SKM-1 (cell line): ENCODE data around the gene ARHGEF16.

Experiments
- DNase-seq: peaks from one replicate; lab custom pipeline; 2025; ENCODE audit not compliant: unreplicated experiment; lab: John Stamatoyannopoulos, UW

The ARHGEF16 gene

DNA sequence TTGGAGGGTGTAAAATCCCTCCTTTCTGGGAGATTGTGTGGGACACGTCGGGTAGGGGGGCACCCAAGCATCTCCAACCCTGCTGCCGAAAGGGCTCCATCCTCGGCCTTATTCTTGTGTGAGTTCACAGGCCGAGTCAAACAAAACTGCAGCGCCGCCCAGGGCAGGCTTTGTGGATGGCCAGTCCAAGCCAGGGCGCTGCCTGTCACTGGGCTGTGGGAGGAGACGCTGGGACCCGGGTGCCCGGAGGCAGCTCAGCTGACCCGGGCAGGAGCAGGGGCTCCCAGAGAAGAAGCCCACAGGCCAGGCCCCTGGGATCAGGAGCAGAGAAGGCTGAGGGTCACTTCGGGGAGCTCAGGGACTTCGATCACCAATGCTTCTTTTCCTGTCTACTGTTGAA lies 31.8 kb upstream of the ARHGEF16 start:
- no peak for DNase-seq

- no peak for DNase-seq
These were observed 31.1 kb upstream of the ARHGEF16 start for GRCh38 chr1:3423245-3423829.

- no peak for DNase-seq
These were observed 30.4 kb upstream of the ARHGEF16 start for GRCh38 chr1:3423896-3424611.

DNA sequence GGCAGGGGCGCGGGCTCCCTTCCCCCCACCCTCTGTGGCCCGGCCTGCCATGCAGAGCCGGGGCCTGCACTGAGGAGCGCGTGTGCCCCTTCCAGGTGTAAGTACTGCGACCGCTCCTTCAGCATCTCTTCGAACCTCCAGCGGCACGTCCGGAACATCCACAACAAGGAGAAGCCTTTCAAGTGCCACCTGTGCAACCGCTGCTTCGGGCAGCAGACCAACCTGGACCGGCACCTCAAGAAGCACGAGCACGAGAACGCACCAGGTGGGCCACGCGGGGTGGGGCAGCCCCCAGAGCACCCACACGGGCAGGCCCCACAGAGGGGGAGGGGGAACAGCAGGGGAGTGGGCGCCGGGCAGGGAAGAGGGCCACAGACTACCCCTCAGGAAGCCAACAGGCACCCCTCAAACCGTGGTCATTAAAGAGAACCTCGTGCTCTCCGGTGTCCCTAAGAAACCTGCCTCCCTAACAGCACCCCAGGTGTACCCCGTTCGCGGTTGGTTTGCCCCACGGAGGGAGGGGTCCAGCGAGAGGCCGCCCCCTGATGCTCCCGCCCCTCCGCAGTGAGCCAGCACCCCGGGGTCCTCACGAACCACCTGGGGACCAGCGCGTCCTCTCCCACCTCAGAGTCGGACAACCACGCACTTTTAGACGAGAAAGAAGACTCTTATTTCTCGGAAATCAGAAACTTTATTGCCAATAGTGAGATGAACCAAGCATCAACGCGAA lies 28.8 kb upstream of the ARHGEF16 start:
- no peak for DNase-seq

DNA sequence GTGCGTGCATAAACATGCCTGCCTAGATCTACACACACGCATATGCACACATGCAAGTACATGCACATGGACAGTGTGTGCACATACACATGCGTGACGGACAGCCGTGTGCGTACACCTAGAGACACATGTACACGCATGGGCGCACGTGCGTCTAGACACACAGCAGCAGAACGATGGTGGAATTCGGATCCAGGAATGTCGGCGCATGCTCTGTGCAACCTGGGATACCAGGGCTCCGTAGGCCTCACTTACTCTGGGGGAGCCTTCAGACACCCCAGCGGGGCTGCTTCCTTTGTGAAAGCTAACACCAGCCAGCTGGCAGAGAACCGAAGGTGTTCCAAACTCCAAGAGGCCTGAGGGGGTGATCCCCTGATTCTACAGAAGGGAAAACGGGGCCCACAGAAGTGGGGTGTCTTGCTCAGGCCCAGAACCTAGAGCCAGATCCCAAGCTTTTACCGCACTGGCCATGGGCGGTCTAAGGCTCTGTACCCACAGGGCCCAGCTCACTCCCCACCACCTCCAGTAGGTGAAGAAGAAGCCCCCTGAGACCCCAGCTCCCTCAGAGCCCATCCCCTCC lies 27.4 kb upstream of the ARHGEF16 start:
- DNase-seq, result no peak

DNA sequence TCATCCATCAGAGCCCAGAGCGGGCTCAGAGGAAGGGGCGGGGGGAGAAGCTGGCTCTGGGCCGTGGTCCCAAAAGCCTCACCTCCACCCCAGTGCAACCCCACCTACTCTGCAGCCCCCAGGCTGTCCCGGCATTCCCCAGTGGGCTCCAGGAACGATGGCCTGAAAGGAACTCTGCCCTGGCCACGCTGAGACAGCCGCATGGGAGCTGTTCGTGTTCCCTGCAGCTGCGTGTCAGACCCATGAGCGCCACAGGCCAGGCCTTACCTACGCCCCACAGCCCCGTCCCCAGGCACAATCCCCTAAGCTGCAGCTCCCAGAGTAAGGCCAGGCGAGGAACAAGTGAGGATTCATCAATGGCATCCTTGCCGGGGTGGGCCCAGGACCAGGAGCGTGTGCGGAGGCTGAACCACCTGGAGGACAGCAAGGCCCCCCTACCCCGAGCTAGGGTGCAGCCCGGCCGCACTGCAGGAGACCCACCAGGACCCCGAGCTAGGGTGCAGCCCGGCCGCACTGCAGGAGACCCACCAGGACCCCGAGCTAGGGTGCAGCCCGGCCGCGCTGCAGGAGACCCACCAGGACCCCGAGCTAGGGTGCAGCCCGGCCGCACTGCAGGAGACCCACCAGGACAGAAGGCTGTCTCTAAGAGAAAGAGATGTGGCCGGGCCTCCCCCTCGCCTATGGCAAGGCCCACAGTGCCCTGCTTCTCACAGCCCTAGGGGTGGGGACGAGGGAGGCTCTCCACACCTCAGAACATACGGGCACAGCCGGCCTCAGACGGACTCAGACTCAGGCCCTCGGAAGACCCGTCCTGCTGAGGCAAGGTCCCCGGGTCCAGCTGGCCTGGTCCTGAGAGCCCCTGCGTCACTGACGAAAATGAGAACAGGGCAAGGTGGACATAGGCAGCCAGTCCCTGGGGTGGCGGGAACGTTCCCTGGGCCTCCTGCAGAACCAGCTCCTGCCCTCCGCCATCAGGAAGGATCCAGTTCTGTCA lies 26.5 kb upstream of the ARHGEF16 start:
- no peak for DNase-seq

DNA sequence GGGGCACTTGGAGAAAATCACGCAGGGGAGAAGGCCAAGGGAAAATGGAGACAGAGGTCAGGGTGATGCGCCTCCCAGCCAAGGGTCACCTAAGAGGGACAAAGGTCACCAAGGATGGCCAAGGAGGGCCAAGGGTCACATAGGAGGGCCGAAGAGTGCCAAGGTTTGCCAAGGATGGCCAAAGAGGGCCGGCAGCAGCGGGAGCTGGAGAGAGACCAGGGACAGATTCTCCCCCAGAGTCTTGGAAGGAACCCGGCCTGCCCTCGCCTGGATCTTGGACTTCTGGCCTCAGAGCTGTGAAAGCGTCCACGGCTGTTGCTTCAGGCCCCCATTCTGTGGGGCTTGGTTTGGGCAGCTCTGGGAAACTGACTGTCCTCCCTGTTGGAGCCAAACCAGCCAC lies 25.6 kb upstream of the ARHGEF16 start:
- DNase-seq, result no peak

DNA sequence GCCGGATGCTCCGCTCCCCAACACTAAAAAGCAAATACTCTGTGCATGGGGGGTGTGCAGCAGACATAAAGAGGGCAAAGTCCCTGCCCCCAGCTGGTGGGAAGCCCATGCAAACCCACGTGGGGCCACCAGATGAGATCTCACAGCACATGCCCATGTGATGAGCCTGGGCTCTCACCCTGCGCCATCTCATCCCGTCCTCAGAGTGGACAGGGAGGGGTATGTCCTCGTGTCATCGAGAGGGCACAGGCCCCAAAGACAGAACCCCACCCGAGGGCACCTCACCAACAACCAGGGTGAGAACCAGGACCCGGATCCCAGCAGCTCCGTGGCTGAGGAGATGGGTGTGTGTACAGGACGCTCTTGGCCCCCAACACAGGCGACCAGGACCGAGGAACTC lies 25.1 kb upstream of the ARHGEF16 start:
- DNase-seq, result no peak

GRCh38 chr1:3429766-3430165 lies 24.7 kb upstream of the ARHGEF16 start:
- no peak for DNase-seq

GRCh38 chr1:3430406-3430805 lies 24.1 kb upstream of the ARHGEF16 start:
- DNase-seq, result no peak

- DNase-seq, result no peak
These were observed 23.6 kb upstream of the ARHGEF16 start for GRCh38 chr1:3430820-3431219.

- DNase-seq, result no peak
These were observed 23.2 kb upstream of the ARHGEF16 start for GRCh38 chr1:3431266-3431665.

DNA sequence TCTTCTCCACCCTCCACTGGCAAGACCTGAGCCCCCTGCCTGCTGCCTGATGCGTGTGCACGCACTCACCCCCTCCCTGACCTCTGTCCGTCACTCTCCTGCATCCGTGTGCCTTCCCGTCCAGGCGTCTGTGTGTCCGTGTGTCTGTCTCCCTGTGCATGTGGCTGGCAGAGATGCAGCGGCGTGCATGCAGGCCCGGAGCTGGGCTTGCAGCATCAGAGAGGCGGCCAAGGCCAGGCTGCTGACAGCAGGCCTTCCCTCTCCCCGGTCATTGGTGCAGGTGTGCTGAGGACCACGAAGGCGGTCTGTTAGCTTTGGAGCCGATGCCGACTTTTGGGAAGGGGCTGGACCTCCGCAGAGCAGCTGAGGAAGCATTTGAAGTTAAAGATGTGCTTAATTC lies 22.8 kb upstream of the ARHGEF16 start:
- DNase-seq, result no peak

GRCh38 chr1:3432306-3432705 lies 22.2 kb upstream of the ARHGEF16 start:
- DNase-seq, result no peak

GRCh38 chr1:3433076-3433475 lies 21.4 kb upstream of the ARHGEF16 start:
- no peak for DNase-seq

DNA sequence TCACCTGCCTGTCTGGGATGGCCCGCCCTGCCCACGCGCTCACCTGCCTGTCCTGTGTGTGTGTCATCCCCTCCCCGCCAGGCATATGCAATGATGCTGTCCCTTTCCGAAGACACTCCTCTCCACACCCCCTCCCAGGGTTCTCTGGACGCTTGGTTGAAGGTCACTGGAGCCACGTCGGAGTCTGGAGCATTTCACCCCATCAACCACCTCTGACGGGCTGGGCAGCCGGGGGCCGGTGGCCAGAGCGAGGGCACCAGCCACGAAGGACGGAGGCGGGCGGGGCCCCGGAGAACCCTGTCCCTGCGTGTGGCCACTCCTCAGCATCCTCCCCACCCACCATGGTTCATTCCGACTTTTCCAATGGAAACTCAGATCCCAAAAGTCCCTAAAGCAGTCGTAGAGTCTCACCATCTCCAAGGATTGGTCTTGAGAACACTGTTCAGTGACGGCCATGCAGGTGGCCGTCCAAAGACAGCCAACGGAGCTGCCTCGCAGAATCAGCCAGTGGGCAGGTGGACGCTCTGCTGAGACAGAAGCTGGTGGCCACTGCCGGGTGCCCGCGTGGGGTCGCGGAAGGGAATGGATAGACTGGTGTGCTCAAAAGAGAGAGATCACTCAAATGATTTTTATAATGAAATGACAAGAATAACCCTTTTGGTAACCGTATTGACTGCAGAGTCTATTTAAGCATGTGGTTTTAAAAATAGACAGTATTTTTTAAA lies 20.7 kb upstream of the ARHGEF16 start:
- DNase-seq, result no peak

GRCh38 chr1:3434406-3435110 lies 19.9 kb upstream of the ARHGEF16 start:
- no peak for DNase-seq

- DNase-seq, result no peak
These were observed 18.8 kb upstream of the ARHGEF16 start for GRCh38 chr1:3435666-3436065.

GRCh38 chr1:3436451-3436850 lies 18.0 kb upstream of the ARHGEF16 start:
- DNase-seq, result no peak

- DNase-seq, result no peak
These were observed 17.6 kb upstream of the ARHGEF16 start for GRCh38 chr1:3436901-3437300.
